HepG2 (cell line): ENCODE measurements around the gene HOXB5. TPM values are rescaled to one million over a fixed set of nuclear protein-coding genes. Genes with fewer than 3 reads are reported as not detected.

Experiments used
- ATAC-seq: fragments of 200-7000 bp; cut with Tn5 transposase; 3 replicates; pipeline ENCODE4 v1.9.1; 2020; ENCODE audit warnings: mild to moderate bottlenecking, moderate library complexity
- BruUV-seq: library from RNA; stranded (reverse); fragments of 400-500 nt; replicated peaks from 2 replicates; lab custom pipeline; 2021; lab: Mats Ljungman, UMichigan
- CTCF ChIA-PET: fragments of 300-600 bp; formaldehyde crosslinking; extraction: SDS; loops from one replicate; lab custom pipeline; 2021; ENCODE audit warnings: low total read pairs, inconsistent platforms, low intra/inter-chr PET ratio; lab: Yijun Ruan, JAX
- POLR2A ChIA-PET: fragments of 350-600 bp; sonication (Branson Sonifier 250); formaldehyde crosslinking; loops from one replicate; lab custom pipeline; 2020; ENCODE audit warnings: antibody characterized with exemption, inconsistent platforms; lab: Yijun Ruan, JAX
- DNase-seq: peaks from one replicate; pipeline ENCODE4 v3.0.0-alpha.2; 2015; ENCODE audit warnings: low spot score
- FAIRE-seq: peaks from 3 replicates; lab custom pipeline; 2011; peaks lifted over from hg19 to GRCh38; lab: Jason Lieb, UNC
- H2AFZ ChIP-seq: one replicate; pipeline ENCODE4 v1.6.1; 2011; ENCODE audit warnings: low read length, inconsistent platforms
- H3K27ac ChIP-seq: fragments of 300-600 bp; 3 replicates; pipeline ENCODE4 v1.8.0; 2011; ENCODE audit warnings: mixed run types, mild to moderate bottlenecking, mixed read lengths, low read length, inconsistent platforms; ENCODE audit not compliant: insufficient read depth; ENCODE audit errors: extremely low read length
- H3K27me3 ChIP-seq, 2 experiments: fragments of 200-600 bp in 1 of 2; 2 replicates in 1 of 2; 3 replicates in 1 of 2; pipeline versions ENCODE4 v1.6.0 to v1.8.0; 2011; ENCODE audit warnings: low read length in 2 of 2, mild to moderate bottlenecking in 2 of 2, moderate library complexity in 2 of 2, inconsistent platforms in 1 of 2; ENCODE audit not compliant: insufficient read depth in 2 of 2, control insufficient read depth in 1 of 2
- H3K36me3 ChIP-seq, 2 experiments: fragments of 200-600 bp in 1 of 2; replicated peaks in 1 of 2; 2 replicates in 1 of 2; 3 replicates in 1 of 2; pipeline versions ENCODE4 v1.5.1 to v1.8.0; 2011; ENCODE audit warnings: low read length in 2 of 2, inconsistent platforms in 1 of 2; ENCODE audit not compliant: insufficient read depth in 2 of 2, control insufficient read depth in 1 of 2
- H3K4me1 ChIP-seq: 2 replicates; pipeline ENCODE4 v1.5.1; 2012; ENCODE audit warnings: low read length, inconsistent platforms; ENCODE audit not compliant: insufficient read depth
- H3K4me2 ChIP-seq: 2 replicates; pipeline ENCODE4 v1.6.0; 2011; ENCODE audit warnings: low read depth, low read length, inconsistent platforms
- H3K4me3 ChIP-seq, 3 experiments: fragments of 200-600 bp in 1 of 3; sonication (generic), shearing (Covaris generic) in 1 of 3; replicated peaks in 1 of 3; 2 replicates each; pipeline ENCODE4 v1.5.1; 2011 to 2016; ENCODE audit warnings: low read length in 3 of 3, inconsistent platforms in 2 of 3, low read depth in 2 of 3, mild to moderate bottlenecking in 2 of 3, control low read depth in 1 of 3, mixed read lengths in 1 of 3; ENCODE audit not compliant: insufficient read depth in 1 of 3
- H3K79me2 ChIP-seq: one replicate; pipeline ENCODE4 v1.6.1; 2011; ENCODE audit warnings: low read length, inconsistent platforms; ENCODE audit not compliant: insufficient read depth
- H3K9ac ChIP-seq: 2 replicates; pipeline ENCODE4 v1.6.0; 2011; ENCODE audit warnings: mild to moderate bottlenecking, low read depth, low read length, inconsistent platforms; ENCODE audit not compliant: insufficient read depth
- H3K9me3 ChIP-seq: 2 replicates; pipeline ENCODE4 v1.5.1; 2012; ENCODE audit warnings: mild to moderate bottlenecking, low read length
- H4K20me1 ChIP-seq: 2 replicates; pipeline ENCODE4 v1.6.0; 2011; ENCODE audit warnings: inconsistent platforms, mild to moderate bottlenecking, low read length, moderate library complexity; ENCODE audit not compliant: insufficient read depth
- FOXA1 ChIP-seq, 2 experiments: fragments of 450-650 bp in 1 of 2; sonication (generic) in 1 of 2; formaldehyde crosslinking in 1 of 2; IDR thresholded peaks; 2 replicates each; pipeline versions ENCODE4 v1.4.0 to v1.6.1; 2016 to 2020; ENCODE audit warnings: missing genetic modification reagents in 1 of 2
- FOXA3 ChIP-seq: IDR thresholded peaks from 2 replicates; pipeline ENCODE4 v1.6.1; 2016; ENCODE audit warnings: missing genetic modification reagents, missing compliant biosample characterization
- GFI1 ChIP-seq: sonication (generic); formaldehyde crosslinking; IDR thresholded peaks from 2 replicates; pipeline ENCODE4 v1.5.0; 2020; ENCODE audit warnings: missing genetic modification reagents, mild to moderate bottlenecking, borderline replicate concordance
- HMGA1 ChIP-seq: sonication (generic); formaldehyde crosslinking; conservative IDR thresholded peaks from 2 replicates; pipeline ENCODE4 v1.4.0; 2020; ENCODE audit warnings: missing genetic modification reagents
- HMGXB4 ChIP-seq, 2 experiments: sonication (generic) in 1 of 2; formaldehyde crosslinking in 1 of 2; IDR thresholded peaks; 2 replicates each; pipeline versions ENCODE4 v1.4.0 to v1.6.1; 2018 to 2020; ENCODE audit warnings: missing genetic modification reagents in 2 of 2, borderline replicate concordance in 1 of 2, low read depth in 1 of 2, mild to moderate bottlenecking in 1 of 2, missing biosample characterization in 1 of 2
- MATR3 ChIP-seq: sonication (generic); formaldehyde crosslinking; IDR thresholded peaks from 2 replicates; pipeline ENCODE4 v1.4.0; 2020; ENCODE audit warnings: missing genetic modification reagents
- MTA1 ChIP-seq: sonication (generic); formaldehyde crosslinking; IDR thresholded peaks from 2 replicates; pipeline ENCODE4 v1.4.0; 2020; ENCODE audit warnings: missing genetic modification reagents, mild to moderate bottlenecking, borderline replicate concordance
- NCOA1 ChIP-seq: sonication (generic); formaldehyde crosslinking; IDR thresholded peaks from 2 replicates; pipeline ENCODE4 v1.9.0; 2021; ENCODE audit warnings: missing genetic modification reagents
- RBAK ChIP-seq: sonication (generic); formaldehyde crosslinking; IDR thresholded peaks from 2 replicates; pipeline ENCODE4 v1.5.1; 2020; ENCODE audit warnings: mild to moderate bottlenecking, missing genetic modification reagents
- TCF12 ChIP-seq, 2 experiments: fragments of 450-650 bp in 1 of 2; sonication (generic) in 1 of 2; formaldehyde crosslinking in 1 of 2; IDR thresholded peaks; 2 replicates each; pipeline versions ENCODE4 v1.6.1 to v1.8.0; 2017 to 2022; ENCODE audit warnings: antibody characterized with exemption in 1 of 2, mild to moderate bottlenecking in 1 of 2, missing genetic modification reagents in 1 of 2, moderate library complexity in 1 of 2
- TERF1 ChIP-seq: sonication (generic); formaldehyde crosslinking; IDR thresholded peaks from 2 replicates; pipeline ENCODE4 v1.8.0; 2022; ENCODE audit warnings: mild to moderate bottlenecking, missing genetic modification reagents, moderate library complexity
- ZBTB49 ChIP-seq: sonication (generic); formaldehyde crosslinking; IDR thresholded peaks from 2 replicates; pipeline ENCODE4 v1.4.0; 2020; ENCODE audit warnings: missing genetic modification reagents, borderline replicate concordance
- ZNF615 ChIP-seq: sonication (generic); formaldehyde crosslinking; IDR thresholded peaks from 2 replicates; pipeline ENCODE4 v1.5.0; 2020; ENCODE audit warnings: mild to moderate bottlenecking, missing genetic modification reagents, borderline replicate concordance
- ZNF660 ChIP-seq: sonication (generic); formaldehyde crosslinking; IDR thresholded peaks from 2 replicates; pipeline ENCODE4 v1.5.1; 2020; ENCODE audit warnings: mild to moderate bottlenecking, low read depth, missing genetic modification reagents, borderline replicate concordance
- ZNF766 ChIP-seq: sonication (generic); formaldehyde crosslinking; IDR thresholded peaks from 2 replicates; pipeline ENCODE4 v1.5.0; 2020; ENCODE audit warnings: missing genetic modification reagents, borderline replicate concordance
- WGBS: methylation state at CpG from one replicate; pipeline ENCODE4 v1.1.6; 2017; ENCODE audit warnings: low lambda C conversion rate; 5-methylcytosine and 5-hydroxymethylcytosine counted together
- in situ Hi-C: cut with HindIII; loops from 2 replicates; pipeline ENCODE4 v1.10.0; 2017; ENCODE audit warnings: low pct_unique_long_range_greater_than_20kb; ENCODE audit not compliant: extremely low pct_ligation_motif_present
- intact Hi-C: fragments of 100-400 bp; cut with micrococcal nuclease; formaldehyde crosslinking; loops from one replicate; pipeline ENCODE4 v1.10.0; 2022; ENCODE audit not compliant: unreplicated experiment
- polyA plus RNA-seq, 8 experiments: library from polyadenylated mRNA; depleted of rRNA in 3 of 8; stranded (reverse) in 7 of 8; unstranded in 1 of 8; fragments of >200 nt; fragmentation: Illumina TruSeq in 4 of 8; extraction: Trizol in 4 of 8; gene quantifications; 2 replicates each; pipeline versions ENCODE4 v1.2.1 to v1.2.3, GENCODE V29; 2011 to 2016; ENCODE audit warnings: low read depth in 4 of 8, missing spikeins in 1 of 8, mixed read lengths in 1 of 8; ENCODE audit not compliant: insufficient read depth in 1 of 8
- total RNA-seq, 5 experiments: library from RNA; depleted of rRNA; stranded (reverse); fragments of >200 nt; fragmentation: Illumina TruSeq; extraction: Trizol; gene quantifications; 2 replicates each; pipeline ENCODE4 v1.2.3, GENCODE V29; 2016; ENCODE audit warnings: low read depth in 1 of 5

The HOXB5 gene
- total and polyA plus RNA-seq, 2 of the 13 experiments (the other 11 are each of a cell fraction or from before 2014, with no cell fraction given) = not detected

- TF ChIP-seq HMGXB4 (CRISPR knock-in tag; IDR thresholded peaks at IDR 0.05; ENCODE audit: borderline replicate concordance in 1 of 2, low read depth in 1 of 2) (no peak), NCOA1 (CRISPR knock-in tag) (no peak), TCF12 (IDR thresholded peaks at IDR 0.05) (no peak), TCF12 (CRISPR knock-in tag; IDR thresholded peaks at IDR 0.05) (no peak), ZNF615 (CRISPR knock-in tag) (no peak), RBAK (CRISPR knock-in tag) (no peak), GFI1 (CRISPR knock-in tag) (no peak), FOXA1 (IDR thresholded peaks at IDR 0.05) (no peak), FOXA1 (CRISPR knock-in tag; IDR thresholded peaks at IDR 0.05) (no peak)
These were observed 28.5 kb downstream of the HOXB5 start (continued) for GRCh38 chr17:48565022-48565554.

GRCh38 chr17:48564188-48565021 lies 29.2 kb downstream of the HOXB5 start:
- Histone ChIP-seq H3K79me2 (no peaks in the 10 kb centered on the region), H3K36me3 (no peaks in the 10 kb centered on the region), H4K20me1 (no peaks in the 10 kb centered on the region), H3K4me1 (no peaks in the 10 kb centered on the region), H3K4me2 (no peak overlapping the region), H3K4me3 (no peak overlapping the region), H3K9ac (no peak overlapping the region), H3K27ac (no peak overlapping the region), H2AFZ (no peak overlapping the region), H3K9me3 (no peaks in the 10 kb centered on the region), H3K27me3 (peaks cover 20 to 94% of the 10 kb centered on the region in 2 experiments)
- in situ Hi-C loops (no loop called here), intact Hi-C loops (no loop called here)
- POLR2A ChIA-PET = no interaction called here
- no peak for ATAC-seq
- WGBS = 34% methylated on average over 47 of the region's 73 CpGs
- CTCF ChIA-PET = no interaction called here
- no peak for DNase-seq
- no TSS peak for BruUV-seq
- no peak for FAIRE-seq
- TF ChIP-seq ZNF766 = no peak
- no peak for TF ChIP-seq MATR3 (CRISPR knock-in tag)
- no peak for TF ChIP-seq HMGA1 (CRISPR knock-in tag)
- TF ChIP-seq ZNF660 = no peak
- no peak for TF ChIP-seq MTA1 (CRISPR knock-in tag)
- no peak for TF ChIP-seq TERF1
- no peak for TF ChIP-seq ZBTB49 (CRISPR knock-in tag)
- TF ChIP-seq FOXA3 = no peak
